Endothelial cell of umbilical vein (primary cell): ENCODE results near the gene SPACDR. TPM values are rescaled to one million over a fixed set of nuclear protein-coding genes. Genes with fewer than 3 reads are reported as not detected.

ENCODE experiments used
- BruUV-seq: library from RNA; stranded (reverse); fragments of 400-500 nt; replicated peaks from 2 replicates; lab custom pipeline; 2021; lab: Mats Ljungman, UMichigan
- CTCF ChIA-PET: fragments of 300-600, 350-600 bp; sonication (Branson Sonifier 250); formaldehyde crosslinking; loops from one replicate; lab custom pipeline; 2021; ENCODE audit warnings: antibody characterized with exemption, inconsistent platforms; lab: Charles Lee
- POLR2A ChIA-PET: fragments of 300-600, 350-600 bp; sonication (Branson Sonifier 250); formaldehyde crosslinking; loops from one replicate; lab custom pipeline; 2021; ENCODE audit warnings: antibody characterized with exemption, inconsistent platforms; lab: Charles Lee
- DNase-seq: peaks from one replicate; pipeline ENCODE4 v3.0.0-alpha.2; 2011; ENCODE audit warnings: low read depth, low spot score
- FAIRE-seq: peaks from 2 replicates; lab custom pipeline; 2011; peaks lifted over from hg19 to GRCh38; lab: Jason Lieb, UNC
- H2AFZ ChIP-seq: 2 replicates; pipeline ENCODE4 v1.6.0; 2012; ENCODE audit warnings: low read depth, low read length, control low read depth, inconsistent platforms
- H3K27ac ChIP-seq: 2 replicates; pipeline ENCODE4 v1.5.1; 2011; ENCODE audit warnings: low read depth, mild to moderate bottlenecking, control low read depth, low read length, moderate library complexity; ENCODE audit not compliant: insufficient read depth
- H3K27me3 ChIP-seq, 2 experiments: 2 replicates each; pipeline versions ENCODE4 v1.6.0 to v1.6.1; 2011; ENCODE audit warnings: low read length in 2 of 2, mixed read lengths in 1 of 2; ENCODE audit not compliant: control insufficient read depth in 2 of 2, insufficient read depth in 2 of 2
- H3K36me3 ChIP-seq, 2 experiments: 2 replicates in 1 of 2; 3 replicates in 1 of 2; pipeline ENCODE4 v1.5.1; 2011; ENCODE audit warnings: low read length in 2 of 2, mild to moderate bottlenecking in 1 of 2, moderate library complexity in 1 of 2; ENCODE audit not compliant: control insufficient read depth in 2 of 2, insufficient read depth in 2 of 2; ENCODE audit errors: extremely low read depth in 1 of 2
- H3K4me1 ChIP-seq: 3 replicates; pipeline ENCODE4 v1.5.1; 2011; ENCODE audit warnings: mild to moderate bottlenecking, low read length; ENCODE audit not compliant: control insufficient read depth, insufficient read depth; ENCODE audit errors: extremely low read depth
- H3K4me2 ChIP-seq: 2 replicates; pipeline ENCODE4 v1.6.1; 2011; ENCODE audit warnings: low read length, control low read depth, mixed read lengths; ENCODE audit not compliant: insufficient read depth
- H3K4me3 ChIP-seq, 3 experiments: fragments of 200-600 bp in 1 of 3; sonication (generic), shearing (Covaris generic) in 1 of 3; replicated peaks in 1 of 3; 2 replicates each; pipeline ENCODE4 v1.5.1; 2011 to 2016; ENCODE audit warnings: control low read depth in 3 of 3, low read length in 3 of 3, mild to moderate bottlenecking in 2 of 3, inconsistent platforms in 1 of 3, low read depth in 1 of 3, moderate library complexity in 1 of 3; ENCODE audit not compliant: insufficient read depth in 1 of 3
- H3K79me2 ChIP-seq: 2 replicates; pipeline ENCODE4 v1.6.0; 2012; ENCODE audit warnings: low read length, inconsistent platforms; ENCODE audit not compliant: control insufficient read depth, insufficient read depth
- H3K9ac ChIP-seq: replicated peaks from 2 replicates; pipeline ENCODE3; 2011; ENCODE audit warnings: low read length, control low read depth; ENCODE audit not compliant: insufficient read depth; ENCODE audit errors: extremely low read depth
- H3K9me1 ChIP-seq: replicated peaks from 3 replicates; pipeline ENCODE4 v1.6.0; 2011; ENCODE audit warnings: mild to moderate bottlenecking, low read length; ENCODE audit not compliant: control insufficient read depth, insufficient read depth; ENCODE audit errors: extremely low read depth
- H3K9me3 ChIP-seq: replicated peaks from 2 replicates; pipeline ENCODE4 v1.5.1; 2012; ENCODE audit warnings: low read length, inconsistent platforms; ENCODE audit not compliant: control insufficient read depth, insufficient read depth
- H4K20me1 ChIP-seq: replicated peaks from 2 replicates; pipeline ENCODE3; 2011; ENCODE audit warnings: mild to moderate bottlenecking, low read length; ENCODE audit not compliant: control insufficient read depth, insufficient read depth; ENCODE audit errors: extremely low read depth
- EZH2 ChIP-seq: IDR thresholded peaks from 2 replicates; pipeline ENCODE4 v1.6.1; 2012; ENCODE audit warnings: borderline replicate concordance, low read depth, mild to moderate bottlenecking, moderate library complexity, low read length, inconsistent platforms; ENCODE audit not compliant: severe bottlenecking
- FOS ChIP-seq: IDR thresholded peaks from 2 replicates; pipeline ENCODE4 v1.6.1; 2011; ENCODE audit warnings: mild to moderate bottlenecking, low read length, moderate library complexity, borderline replicate concordance; ENCODE audit not compliant: insufficient read depth
- GATA2 ChIP-seq: IDR thresholded peaks from 2 replicates; pipeline ENCODE4 v1.7.0; 2011; ENCODE audit warnings: low read depth, mild to moderate bottlenecking, moderate library complexity, mixed read lengths, low read length; ENCODE audit not compliant: insufficient read length, insufficient read depth
- JUN ChIP-seq: IDR thresholded peaks from 2 replicates; pipeline ENCODE4 v1.6.1; 2011; ENCODE audit warnings: borderline replicate concordance, low read depth; ENCODE audit not compliant: insufficient read length, insufficient read depth
- MYC ChIP-seq: IDR thresholded peaks from one replicate; pipeline ENCODE4 v1.6.1; 2011; ENCODE audit warnings: mild to moderate bottlenecking, low read depth, low read length
- POLR2A ChIP-seq: IDR thresholded peaks from 2 replicates; pipeline ENCODE4 v1.6.1; 2012; ENCODE audit warnings: low read depth, mild to moderate bottlenecking, control low read depth, low read length
- POLR2AphosphoS5 ChIP-seq: IDR thresholded peaks from 2 replicates; pipeline ENCODE4 v1.6.1; 2012; ENCODE audit warnings: low read depth, mild to moderate bottlenecking, control low read depth, low read length, moderate library complexity; ENCODE audit not compliant: insufficient read depth
- dilution Hi-C: fragments of 300-500 bp; cut with MboI; formaldehyde crosslinking; loops from one replicate; pipeline ENCODE4 v1.15.0; 2019; ENCODE audit warnings: low sequenced_read_pairs; ENCODE audit not compliant: extremely low pct_ligation_motif_present
- intact Hi-C: fragments of 100-400 bp; cut with micrococcal nuclease; formaldehyde crosslinking; loops from one replicate; pipeline ENCODE4 v1.10.0; 2022
- polyA plus RNA-seq, 4 experiments: library from polyadenylated mRNA; depleted of rRNA in 3 of 4; stranded (reverse) in 3 of 4; unstranded in 1 of 4; fragments of >200 nt; gene quantifications; 2 replicates each; pipeline versions ENCODE4 v1.2.1 to v1.2.3, GENCODE V29; 2011 to 2012; ENCODE audit warnings: missing spikeins in 1 of 4
- total RNA-seq: library from RNA; stranded (reverse); gene quantifications from 2 replicates; pipeline ENCODE4 v1.2.3, GENCODE V29; 2021
- TF ChIP-seq, protein P1 (sequence below): IDR thresholded peaks from 2 replicates; pipeline ENCODE4 v1.6.1; 2011; ENCODE audit not compliant: insufficient read depth, insufficient read length
- TF ChIP-seq, protein P2 (sequence below), 2 donors: IDR thresholded peaks; 1 replicate in 1 of 2; 2 replicates in 1 of 2; pipeline ENCODE4 v1.5.1; 2011; ENCODE audit warnings: low read length in 2 of 2, mild to moderate bottlenecking in 2 of 2, moderate library complexity in 2 of 2, control low read depth in 1 of 2, inconsistent platforms in 1 of 2, low read depth in 1 of 2; ENCODE audit not compliant: insufficient read depth in 1 of 2; ENCODE audit errors: extremely low read depth in 1 of 2

Gene SPACDR
- total and polyA plus RNA-seq, 2 donors (not counting 3 experiments of a cell fraction or from before 2014, with no cell fraction given) = 1.6 to 4.1 TPM

GRCh38 chr7:100488333-100489095 is 24.5 kb upstream of the SPACDR start:
- FAIRE-seq = no peak
- Histone ChIP-seq H2AFZ (no peak overlapping the region), H3K9me3 (no peaks in the 10 kb centered on the region), H4K20me1 (no peaks in the 10 kb centered on the region), H3K9me1 (no peaks in the 10 kb centered on the region), H3K27me3 (no peaks in the 10 kb centered on the region), H3K9ac (no peak overlapping the region), H3K4me3 (no peak overlapping the region), H3K79me2 (no peaks in the 10 kb centered on the region), H3K36me3 (no peaks in the 10 kb centered on the region), H3K4me1 (peaks cover 11% of the 10 kb centered on the region), H3K27ac (no peak overlapping the region), H3K4me2 (no peak overlapping the region)
- CTCF ChIA-PET = interaction anchor here (1.7 kb wide), 1 partner anchor 71 kb away, joined by 8 read pairs; no protein-coding TSS in a partner anchor
- no TSS peak for BruUV-seq
- POLR2A ChIA-PET = no interaction called here
- dilution Hi-C loops = no loop called here
- intact Hi-C loops = no loop called here
- DNase-seq = no peak
- TF ChIP-seq GATA2 (no peak), FOS (no peak), POLR2AphosphoS5 (no peak), EZH2 (no peak), MYC (no peak), POLR2A (no peak), JUN (no peak)
- TF ChIP-seq, protein P1, sequence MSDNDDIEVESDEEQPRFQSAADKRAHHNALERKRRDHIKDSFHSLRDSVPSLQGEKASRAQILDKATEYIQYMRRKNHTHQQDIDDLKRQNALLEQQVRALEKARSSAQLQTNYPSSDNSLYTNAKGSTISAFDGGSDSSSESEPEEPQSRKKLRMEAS = no peak
- TF ChIP-seq, protein P2, sequence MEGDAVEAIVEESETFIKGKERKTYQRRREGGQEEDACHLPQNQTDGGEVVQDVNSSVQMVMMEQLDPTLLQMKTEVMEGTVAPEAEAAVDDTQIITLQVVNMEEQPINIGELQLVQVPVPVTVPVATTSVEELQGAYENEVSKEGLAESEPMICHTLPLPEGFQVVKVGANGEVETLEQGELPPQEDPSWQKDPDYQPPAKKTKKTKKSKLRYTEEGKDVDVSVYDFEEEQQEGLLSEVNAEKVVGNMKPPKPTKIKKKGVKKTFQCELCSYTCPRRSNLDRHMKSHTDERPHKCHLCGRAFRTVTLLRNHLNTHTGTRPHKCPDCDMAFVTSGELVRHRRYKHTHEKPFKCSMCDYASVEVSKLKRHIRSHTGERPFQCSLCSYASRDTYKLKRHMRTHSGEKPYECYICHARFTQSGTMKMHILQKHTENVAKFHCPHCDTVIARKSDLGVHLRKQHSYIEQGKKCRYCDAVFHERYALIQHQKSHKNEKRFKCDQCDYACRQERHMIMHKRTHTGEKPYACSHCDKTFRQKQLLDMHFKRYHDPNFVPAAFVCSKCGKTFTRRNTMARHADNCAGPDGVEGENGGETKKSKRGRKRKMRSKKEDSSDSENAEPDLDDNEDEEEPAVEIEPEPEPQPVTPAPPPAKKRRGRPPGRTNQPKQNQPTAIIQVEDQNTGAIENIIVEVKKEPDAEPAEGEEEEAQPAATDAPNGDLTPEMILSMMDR (IDR thresholded peaks at IDR 0.05; ENCODE audit: extremely low read depth in 1 of 2, insufficient read depth in 1 of 2, low read depth in 1 of 2, low read length in 2 of 2) = no peak
